Suppressor macrophage treated with lipopolysaccharide for 1 hour (primary cell): Measurements from ENCODE around the gene TPCN1.

Source experiments
- DNase-seq, 3 donors: peaks; one replicate each; pipeline ENCODE4 v3.0.0-alpha.2; 2020 to 2022

Gene TPCN1

DNA sequence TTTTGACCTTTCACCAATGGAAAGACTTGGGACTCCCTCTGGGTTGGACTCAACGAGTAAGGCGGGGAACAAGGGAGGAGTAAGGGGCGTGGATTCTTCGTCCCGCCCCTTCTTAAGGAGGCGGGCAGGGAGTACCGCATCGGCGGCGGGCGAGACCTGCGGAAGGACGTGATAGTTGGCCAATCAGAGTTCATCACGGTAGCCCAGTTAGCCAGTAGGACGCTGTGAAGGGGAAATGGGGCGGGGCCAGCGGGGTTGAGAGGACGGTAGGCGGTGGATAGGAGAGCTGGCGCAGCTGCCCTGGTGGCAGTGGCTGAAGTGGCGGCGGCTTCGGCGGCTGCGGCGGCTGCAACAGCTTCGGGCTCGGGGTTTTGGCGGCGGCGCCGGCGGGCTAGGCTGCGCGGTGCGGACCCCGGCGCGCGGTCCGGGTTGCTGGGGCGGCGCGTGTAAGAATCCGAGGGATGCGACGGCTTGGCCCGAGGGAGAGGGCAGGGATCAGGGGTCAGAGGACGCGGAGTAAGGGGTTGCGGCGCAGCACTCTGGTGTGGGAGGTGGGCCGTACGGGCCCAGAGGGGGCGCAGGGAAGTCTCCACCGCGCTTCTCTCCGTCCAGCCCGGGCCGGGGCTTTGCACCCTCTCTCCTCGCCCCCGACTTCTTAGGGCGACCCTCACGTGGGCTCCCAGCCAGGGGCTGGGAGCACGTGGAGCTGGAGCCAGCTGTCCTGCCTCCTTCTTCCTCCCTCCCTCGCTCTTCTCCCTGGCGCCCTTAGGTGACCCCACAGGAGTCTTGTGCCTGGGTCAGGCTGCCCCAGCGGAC is at the start of gene TPCN1:
TPCN1 (plus strand) TSS at position 284 of the 816 bp plus-strand sequence. CDS start 5,389 bp downstream, outside the sequence.
- DNase-seq, result peak; percentile 100

- DNase-seq, result no peak
Observed at GRCh38 chr12:113171543-113171942, 49.7 kb upstream of the TPCN1 start.

- no peak for DNase-seq
Observed at GRCh38 chr12:113172185-113172584, 49.1 kb upstream of the TPCN1 start.

- DNase-seq, result no peak
Observed at GRCh38 chr12:113173081-113173698, 48.1 kb upstream of the TPCN1 start.

- DNase-seq, result peak; percentile 72 to 81 (median 78)
Observed at GRCh38 chr12:113174461-113175384, 46.5 kb upstream of the TPCN1 start.

- no peak for DNase-seq
Observed at GRCh38 chr12:113179023-113179422, 42.2 kb upstream of the TPCN1 start.

DNA sequence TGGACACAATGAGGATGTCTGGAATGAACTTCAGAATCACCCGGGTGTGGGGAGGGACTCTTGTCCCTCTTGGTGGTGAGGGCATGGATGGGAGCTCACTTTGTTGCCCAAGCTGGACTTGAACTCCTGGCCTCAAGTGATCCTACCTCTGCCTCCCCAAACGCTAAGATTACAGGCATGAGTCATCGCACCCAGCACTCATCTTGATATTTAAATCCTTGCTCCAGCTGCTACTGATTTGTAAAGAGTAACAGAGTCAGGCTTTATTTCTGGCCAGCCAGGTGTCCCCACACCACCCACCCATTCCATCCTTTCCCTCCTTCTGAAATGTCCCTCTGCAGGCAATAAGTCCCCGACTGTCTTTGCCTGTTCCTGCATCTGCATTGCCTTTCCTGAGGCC is 40.9 kb upstream of the TPCN1 start:
- no peak for DNase-seq

- DNase-seq, result no peak
Observed at GRCh38 chr12:113181975-113182374, 39.3 kb upstream of the TPCN1 start.

GRCh38 chr12:113183030-113183589 is 38.2 kb upstream of the TPCN1 start:
- no peak for DNase-seq

- peak in 2 of 3 donors; percentile 79 to 81 for DNase-seq
Observed at GRCh38 chr12:113184098-113184899, 37.0 kb upstream of the TPCN1 start.

- DNase-seq, result peak; percentile 89 to 94 (median 94)
Observed at GRCh38 chr12:113184900-113185179, 36.4 kb upstream of the TPCN1 start.

DNA sequence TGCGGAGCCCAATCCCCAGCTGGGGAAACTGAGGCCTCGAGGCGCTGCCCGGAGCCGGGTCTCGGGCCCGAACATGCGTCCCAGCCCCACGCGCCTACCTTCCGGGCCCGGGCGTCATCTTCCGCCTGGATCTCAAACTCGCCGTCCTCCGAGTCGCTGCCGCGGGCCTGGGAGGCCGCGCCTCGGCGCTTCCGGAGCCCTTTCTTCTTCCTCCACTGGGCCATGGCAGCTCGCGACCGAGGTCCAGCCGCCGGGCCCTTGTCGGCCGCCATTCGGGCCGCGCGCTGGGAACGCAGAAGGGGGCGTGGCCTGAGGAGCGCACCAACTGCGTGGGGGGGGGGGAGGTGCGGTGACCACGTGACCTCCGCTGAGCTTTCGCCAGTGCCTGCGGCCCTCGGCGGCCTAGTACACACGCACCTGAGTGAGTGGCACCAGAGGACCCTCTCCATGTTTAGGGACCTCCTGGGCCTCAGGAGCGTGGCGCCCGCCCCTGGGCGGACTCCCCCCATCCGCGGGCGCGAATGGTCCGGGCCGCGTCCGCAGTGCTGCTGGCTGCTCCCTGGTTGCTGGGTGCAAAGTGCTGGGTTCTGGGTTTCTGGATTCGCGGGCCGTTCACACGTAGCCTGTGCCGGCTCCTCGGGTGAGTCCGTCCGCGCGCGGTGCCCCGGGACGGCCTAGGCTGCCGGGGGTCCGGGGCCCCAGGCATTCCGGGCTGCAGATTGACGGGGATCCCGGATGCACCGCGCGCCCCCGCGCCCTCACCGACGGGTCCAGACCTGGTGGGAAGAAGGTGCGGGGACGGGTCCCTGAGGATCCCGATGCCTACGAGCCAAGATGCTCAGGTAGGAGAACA is 35.9 kb upstream of the TPCN1 start, which contains the start of the genes DDX54 and RITA1:
DDX54 (minus strand) TSS at position 299 of the 853 bp plus-strand sequence; CDS start at position 272, 27 bp downstream.
RITA1 (plus strand) TSS at position 542 of the 853 bp plus-strand sequence. CDS start 1,026 bp downstream, outside the sequence.
- DNase-seq, result peak; percentile 73 to 92 (median 83)

- DNase-seq, result no peak
Observed at GRCh38 chr12:113186033-113186365, 35.3 kb upstream of the TPCN1 start.

GRCh38 chr12:113186666-113187325 is 34.5 kb upstream of the TPCN1 start:
- DNase-seq, result no peak

GRCh38 chr12:113189361-113189760 is 31.9 kb upstream of the TPCN1 start:
- no peak for DNase-seq

GRCh38 chr12:113190761-113191160 is 30.5 kb upstream of the TPCN1 start:
- DNase-seq, result peak in 1 of 3 donors; percentile 32

DNA sequence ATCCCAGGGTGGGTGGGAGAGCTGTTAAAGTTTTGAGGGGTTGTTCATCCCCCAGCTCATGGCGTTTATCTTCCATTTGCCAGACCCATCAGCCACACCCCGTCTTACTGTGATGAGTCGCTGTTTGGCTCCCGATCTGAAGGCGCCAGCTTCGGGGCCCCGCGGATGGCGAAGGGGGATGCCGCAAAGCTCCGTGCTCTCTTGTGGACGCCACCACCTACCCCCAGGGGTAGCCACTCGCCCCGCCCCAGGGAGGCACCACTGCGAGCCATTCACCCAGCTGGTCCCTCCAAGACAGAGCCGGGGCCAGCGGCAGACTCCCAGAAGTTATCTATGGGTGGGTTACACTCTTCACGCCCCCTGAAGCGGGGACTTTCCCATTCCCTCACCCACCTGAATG is 30.0 kb upstream of the TPCN1 start:
- DNase-seq, result no peak

DNA sequence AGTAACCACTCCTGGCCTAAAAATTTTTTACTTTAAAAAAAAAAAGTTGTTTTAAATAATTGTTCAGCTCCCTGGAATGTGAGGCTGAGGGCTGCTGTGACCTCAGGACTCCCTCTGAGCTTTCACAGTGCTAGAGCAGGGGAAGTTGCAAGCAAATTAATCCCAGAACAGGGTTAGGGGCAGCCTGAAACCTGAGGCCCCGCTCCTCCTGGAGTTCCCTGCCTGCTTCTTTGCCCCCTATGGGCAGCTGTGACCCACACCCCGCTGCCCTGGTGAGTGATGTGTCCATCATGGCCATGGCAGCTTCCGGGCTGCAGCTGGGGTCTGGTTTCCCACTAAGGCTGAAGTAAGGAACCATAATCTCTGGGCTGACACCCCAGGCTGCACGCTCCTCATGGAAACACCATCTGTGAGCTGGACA is 26.3 kb upstream of the TPCN1 start:
- DNase-seq, result no peak

DNA sequence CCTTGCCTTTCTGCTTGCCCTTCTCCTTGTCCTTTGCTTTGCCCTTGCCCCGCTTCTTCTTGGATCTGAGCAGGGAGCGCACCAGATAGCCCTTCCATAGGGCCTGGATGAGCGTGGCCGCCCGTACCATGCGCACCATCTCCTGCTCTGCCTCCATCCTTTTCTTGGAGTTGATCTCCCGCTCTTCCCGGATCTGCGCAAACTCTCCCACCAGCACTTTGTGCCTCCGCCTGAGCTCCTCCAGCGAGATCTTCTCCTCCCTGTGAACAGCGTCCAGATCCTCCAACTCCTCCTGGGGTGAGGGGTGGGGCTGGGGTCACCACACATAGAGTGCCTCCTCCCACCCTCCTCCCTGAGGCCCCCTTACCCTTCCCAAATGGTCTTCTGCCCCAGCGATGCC is 25.7 kb upstream of the TPCN1 start:
- DNase-seq, result no peak

DNA sequence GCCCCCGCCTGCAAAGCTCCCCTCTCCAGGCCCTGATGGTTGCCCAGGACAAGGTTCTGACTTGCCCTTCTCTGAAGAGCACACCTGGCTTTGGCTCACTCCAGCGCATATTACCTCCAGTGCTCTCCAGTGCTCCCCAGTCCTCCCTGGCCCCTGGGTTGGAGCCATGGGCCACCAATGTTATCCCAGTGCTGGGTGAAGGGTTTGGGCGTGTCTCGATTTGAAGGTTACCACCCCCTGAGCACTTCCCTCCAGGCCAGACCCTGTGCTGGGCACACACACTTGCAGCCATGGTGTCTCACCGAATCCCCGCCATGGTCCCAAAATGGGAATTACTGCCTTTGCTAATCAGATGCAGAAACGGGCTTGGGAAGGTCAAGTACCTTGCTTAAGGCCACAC is 24.7 kb upstream of the TPCN1 start:
- DNase-seq, result no peak
